LNCAP (cell line): ENCODE results near the gene STAG1.

Experiments used
- TF ChIP-seq, protein P1 (sequence below): fragments of 450-650 bp; IDR thresholded peaks from 2 replicates; pipeline ENCODE4 v1.5.1; 2017; ENCODE audit warnings: mild to moderate bottlenecking

Gene STAG1

DNA sequence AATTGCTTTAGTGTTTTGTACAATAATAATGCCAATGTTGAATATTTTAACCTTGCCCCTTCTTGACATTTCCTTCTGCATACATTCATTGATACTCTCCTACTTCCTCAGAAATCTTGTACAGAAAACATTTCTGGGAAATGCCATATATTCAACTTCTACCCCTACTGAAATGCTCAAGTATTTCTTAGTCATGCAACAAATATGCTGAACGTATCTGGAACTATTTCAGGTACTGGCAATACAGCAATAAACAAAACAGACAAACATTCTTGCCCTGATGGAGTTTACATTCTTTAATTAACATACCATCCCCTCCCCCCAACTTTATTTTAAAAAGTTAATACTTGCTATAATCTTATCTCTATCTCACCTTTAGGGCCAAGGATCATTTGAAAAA, 147.2 kb downstream of the STAG1 start:
- TF ChIP-seq, protein P1, sequence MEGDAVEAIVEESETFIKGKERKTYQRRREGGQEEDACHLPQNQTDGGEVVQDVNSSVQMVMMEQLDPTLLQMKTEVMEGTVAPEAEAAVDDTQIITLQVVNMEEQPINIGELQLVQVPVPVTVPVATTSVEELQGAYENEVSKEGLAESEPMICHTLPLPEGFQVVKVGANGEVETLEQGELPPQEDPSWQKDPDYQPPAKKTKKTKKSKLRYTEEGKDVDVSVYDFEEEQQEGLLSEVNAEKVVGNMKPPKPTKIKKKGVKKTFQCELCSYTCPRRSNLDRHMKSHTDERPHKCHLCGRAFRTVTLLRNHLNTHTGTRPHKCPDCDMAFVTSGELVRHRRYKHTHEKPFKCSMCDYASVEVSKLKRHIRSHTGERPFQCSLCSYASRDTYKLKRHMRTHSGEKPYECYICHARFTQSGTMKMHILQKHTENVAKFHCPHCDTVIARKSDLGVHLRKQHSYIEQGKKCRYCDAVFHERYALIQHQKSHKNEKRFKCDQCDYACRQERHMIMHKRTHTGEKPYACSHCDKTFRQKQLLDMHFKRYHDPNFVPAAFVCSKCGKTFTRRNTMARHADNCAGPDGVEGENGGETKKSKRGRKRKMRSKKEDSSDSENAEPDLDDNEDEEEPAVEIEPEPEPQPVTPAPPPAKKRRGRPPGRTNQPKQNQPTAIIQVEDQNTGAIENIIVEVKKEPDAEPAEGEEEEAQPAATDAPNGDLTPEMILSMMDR: no peak

DNA sequence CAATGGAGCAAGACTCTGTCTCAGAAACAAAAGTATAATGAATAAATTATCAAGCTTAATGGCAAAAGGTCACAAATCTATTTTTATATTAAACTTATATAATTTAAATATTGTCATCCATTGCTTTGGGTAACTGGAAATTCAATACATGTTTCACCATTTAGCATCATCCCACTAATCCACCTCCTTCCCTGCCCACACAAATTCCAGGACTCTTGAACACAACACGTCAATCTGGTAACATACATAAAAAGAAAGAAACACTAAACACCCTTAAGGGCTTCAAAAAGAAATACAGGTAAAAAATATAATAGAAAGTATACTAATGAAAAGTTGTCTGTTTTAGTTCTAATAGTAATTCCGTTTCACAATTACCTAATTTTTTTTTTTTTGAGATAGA, 149.4 kb downstream of the STAG1 start:
- TF ChIP-seq, protein P1: no peak

DNA sequence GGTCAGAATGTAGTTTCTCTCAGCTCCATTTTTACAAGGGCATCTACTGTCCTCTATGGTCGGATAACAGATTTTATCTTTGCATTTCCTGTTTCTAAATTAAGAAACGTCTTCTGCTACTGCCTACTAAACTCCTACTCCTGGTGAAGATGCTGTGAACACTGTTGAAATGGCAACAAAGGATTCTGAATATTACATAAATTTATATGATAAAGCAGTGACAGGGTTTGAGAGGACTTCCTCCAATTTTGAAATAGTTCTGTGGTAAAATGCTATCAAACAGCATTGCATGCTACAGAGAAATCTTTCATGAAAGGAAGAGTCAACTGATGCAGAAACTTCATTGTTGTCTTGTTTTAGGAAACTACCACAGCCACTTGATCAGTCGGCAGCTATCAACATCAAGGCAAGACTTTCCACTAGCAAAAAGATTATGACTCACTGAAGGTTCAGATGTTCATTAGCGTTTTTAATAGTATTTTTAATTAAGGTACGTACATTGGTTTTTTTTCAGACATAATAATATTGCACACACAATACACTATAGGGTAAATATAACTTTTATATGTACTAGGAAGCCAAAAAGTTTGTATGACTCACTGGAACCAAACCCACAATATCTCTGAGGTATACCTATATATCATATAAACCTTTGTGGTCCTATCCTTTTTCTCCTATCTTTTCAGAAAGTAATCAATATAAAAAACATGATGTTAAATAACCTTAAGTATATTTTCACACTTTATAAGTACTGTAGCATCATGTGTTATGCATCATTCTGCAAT, 156.1 kb downstream of the STAG1 start:
- TF ChIP-seq, protein P1: no peak

DNA sequence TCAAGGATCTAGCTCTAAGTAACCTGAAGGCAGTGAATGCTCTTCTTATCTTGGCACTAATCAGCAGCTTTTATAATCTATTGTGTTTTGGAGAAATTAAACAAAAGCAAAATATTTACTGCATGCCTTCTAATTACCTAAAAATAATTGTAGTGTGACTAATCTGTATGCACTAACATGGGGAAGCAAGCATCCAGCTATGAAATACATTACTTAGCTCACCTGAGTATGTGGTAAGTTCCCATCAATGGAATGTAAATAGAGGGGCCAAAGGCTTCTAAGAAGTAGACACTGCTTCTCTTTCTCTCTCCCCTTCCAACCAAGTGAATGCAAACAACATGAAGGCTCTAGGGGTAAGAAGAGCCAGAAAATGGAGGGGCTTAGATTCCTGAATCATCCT, 165.6 kb downstream of the STAG1 start:
- TF ChIP-seq, protein P1: no peak

DNA sequence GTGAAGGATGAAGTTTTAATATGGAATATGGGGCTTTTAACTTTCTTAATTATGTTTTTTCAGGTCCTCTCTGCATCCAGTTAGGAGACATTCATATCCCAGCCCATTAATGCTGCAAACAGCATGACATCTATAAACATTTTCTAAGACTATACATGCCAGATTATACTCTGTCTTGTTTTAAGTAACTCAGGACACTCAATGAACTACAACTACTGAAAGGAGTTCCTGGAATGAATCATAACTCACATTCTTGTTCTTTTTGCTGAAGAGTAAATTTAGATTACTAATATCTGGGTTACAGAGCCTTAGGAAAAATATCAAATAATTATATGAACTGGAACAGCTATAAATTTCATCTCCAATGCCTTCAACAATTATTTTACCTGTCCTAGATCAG, 167.4 kb downstream of the STAG1 start:
- TF ChIP-seq, protein P1: no peak

DNA sequence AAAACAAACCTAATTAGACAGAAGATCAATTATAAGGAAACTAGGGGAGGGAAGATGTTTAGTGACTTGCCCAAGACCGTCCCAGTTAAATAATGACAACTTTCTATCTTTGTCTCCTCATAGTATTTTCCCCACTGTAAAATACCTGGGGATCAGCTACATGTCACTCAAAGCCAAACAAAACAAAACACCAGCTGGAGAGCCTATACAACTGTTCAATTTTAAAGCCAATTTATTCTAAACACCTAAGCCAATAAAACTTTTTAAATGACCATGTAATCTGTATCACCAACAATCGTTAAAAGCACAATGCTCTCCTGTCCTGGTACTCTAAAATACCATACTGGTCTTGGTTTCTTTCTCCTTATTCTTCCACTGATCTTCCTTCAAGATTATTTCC, 168.4 kb downstream of the STAG1 start:
- TF ChIP-seq, protein P1: no peak

DNA sequence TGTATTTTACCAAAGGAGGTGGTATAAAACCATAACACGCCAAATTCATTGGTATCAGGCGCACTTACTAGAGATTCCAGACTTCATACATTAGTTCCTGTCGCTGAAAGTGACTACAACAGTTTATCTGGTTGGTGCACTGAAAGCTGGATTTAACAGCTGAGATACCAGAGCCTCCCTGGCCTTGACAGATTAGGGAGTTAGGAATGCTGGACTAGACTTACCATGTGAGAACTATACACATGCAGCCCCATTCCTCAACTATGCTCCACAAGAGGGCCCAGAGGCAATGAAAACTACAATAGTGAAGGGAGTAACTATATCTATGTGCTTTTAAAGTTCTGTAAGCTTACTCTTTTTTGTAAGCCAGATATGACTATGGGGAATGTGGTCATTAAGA, 174.4 kb downstream of the STAG1 start:
- TF ChIP-seq, protein P1: no peak
